Thyroid gland (tissue), 4 donors: Measurements from ENCODE around the gene SCARB1. TPM values are rescaled to one million over a fixed set of nuclear protein-coding genes. Genes with fewer than 3 reads are reported as not detected.

ENCODE experiments used
- DNase-seq, 2 donors: peaks; one replicate each; pipeline ENCODE4 v3.0.0-alpha.2; 2019
- H3K27ac ChIP-seq, 3 donors: fragments of 200-600 bp; sonication (generic); 1 replicate in 2 of 3; 2 replicates in 1 of 3; pipeline ENCODE4 v1.5.1; 2016 to 2019; ENCODE audit warnings: mild to moderate bottlenecking in 1 of 3, moderate library complexity in 1 of 3
- H3K27me3 ChIP-seq: fragments of 200-600 bp; sonication (generic); one replicate; pipeline ENCODE4 v1.5.1; 2019
- H3K36me3 ChIP-seq, 2 donors: fragments of 200-600 bp; sonication (generic); one replicate each; pipeline ENCODE4 v1.5.1; 2016 to 2019
- H3K4me1 ChIP-seq, 2 donors: fragments of 200-600 bp; sonication (generic); one replicate each; pipeline ENCODE4 v1.5.1; 2017 to 2019
- H3K4me3 ChIP-seq, 3 donors: fragments of 200-600 bp; sonication (generic); replicated peaks in 1 of 3; 1 replicate in 2 of 3; 2 replicates in 1 of 3; pipeline ENCODE4 v1.5.1; 2016; ENCODE audit warnings: mild to moderate bottlenecking in 1 of 3
- H3K9me3 ChIP-seq: fragments of 200-600 bp; sonication (generic); one replicate; pipeline ENCODE4 v1.5.1; 2017
- CTCF ChIP-seq, 6 experiments: fragments of 200-600 bp in 3 of 6; fragments of 450-650 bp in 3 of 6; sonication (generic) in 3 of 6; IDR thresholded peaks; one replicate each; pipeline ENCODE4 v1.5.1; 2016 to 2019; ENCODE audit warnings: antibody characterized with exemption in 6 of 6, mild to moderate bottlenecking in 2 of 6, inconsistent platforms in 1 of 6, moderate library complexity in 1 of 6
- POLR2A ChIP-seq, 2 donors: fragments of 450-650 bp; IDR thresholded peaks; one replicate each; pipeline ENCODE4 v1.6.1; 2017; ENCODE audit warnings: antibody characterized with exemption in 2 of 2, mild to moderate bottlenecking in 2 of 2, moderate library complexity in 1 of 2
- WGBS, 2 donors: methylation state at CpG; one replicate each; pipeline ENCODE4 v1.1.5; 2017; 5-methylcytosine and 5-hydroxymethylcytosine counted together
- intact Hi-C: fragments of 100-400 bp; cut with DNase I; formaldehyde crosslinking; loops from one replicate; pipeline ENCODE4 v1.15.1; 2023
- total RNA-seq, 4 donors: library from RNA; depleted of rRNA; stranded (reverse); fragments of >200 nt; gene quantifications; one replicate each; pipeline ENCODE4 v1.2.3, GENCODE V29; 2016

The SCARB1 gene
- total RNA-seq, 4 donors from 2014 or later: 10.9 to 16.0 (median 15.4) TPM

GRCh38 chr12:124752437-124753227 lies 111.0 kb downstream of the SCARB1 start:
- no peaks in the 10 kb centered on the region for H3K36me3 ChIP-seq
- 67 to 69% methylated on average over 10 of the region's 10 CpGs for WGBS, 2 donors
- H3K4me1 ChIP-seq: peaks cover 26 to 46% of the 10 kb centered on the region in 2 donors
- no peaks in the 10 kb centered on the region for H3K27me3 ChIP-seq
- DNase-seq: peak; percentile 91 to 92
- intact Hi-C loops: no loop called here
- no peaks in the 10 kb centered on the region for H3K9me3 ChIP-seq
- H3K4me3 ChIP-seq: no peak overlapping the region
- H3K27ac ChIP-seq: peak overlapping the region; percentile 51 to 86 (median 76)
- TF ChIP-seq POLR2A (IDR thresholded peaks at IDR 0.05): no peak
- TF ChIP-seq CTCF (IDR thresholded peaks at IDR 0.05): no peak

- Histone ChIP-seq H3K27ac (peak overlapping the region; percentile 51 to 76 (median 71)), H3K4me3 (no peak overlapping the region), H3K4me1 (peaks cover 30 to 54% of the 10 kb centered on the region in 2 donors), H3K36me3 (no peaks in the 10 kb centered on the region), H3K27me3 (no peaks in the 10 kb centered on the region), H3K9me3 (no peaks in the 10 kb centered on the region)
- 91 to 94% methylated on average over 13 to 14 of the region's 14 CpGs for WGBS, 2 donors
- TF ChIP-seq POLR2A (IDR thresholded peaks at IDR 0.05) (no peak), CTCF (IDR thresholded peaks at IDR 0.05) (no peak)
- intact Hi-C loops: no loop called here
- DNase-seq: no peak
Observed at GRCh38 chr12:124751654-124752355, 111.9 kb downstream of the SCARB1 start.

DNA sequence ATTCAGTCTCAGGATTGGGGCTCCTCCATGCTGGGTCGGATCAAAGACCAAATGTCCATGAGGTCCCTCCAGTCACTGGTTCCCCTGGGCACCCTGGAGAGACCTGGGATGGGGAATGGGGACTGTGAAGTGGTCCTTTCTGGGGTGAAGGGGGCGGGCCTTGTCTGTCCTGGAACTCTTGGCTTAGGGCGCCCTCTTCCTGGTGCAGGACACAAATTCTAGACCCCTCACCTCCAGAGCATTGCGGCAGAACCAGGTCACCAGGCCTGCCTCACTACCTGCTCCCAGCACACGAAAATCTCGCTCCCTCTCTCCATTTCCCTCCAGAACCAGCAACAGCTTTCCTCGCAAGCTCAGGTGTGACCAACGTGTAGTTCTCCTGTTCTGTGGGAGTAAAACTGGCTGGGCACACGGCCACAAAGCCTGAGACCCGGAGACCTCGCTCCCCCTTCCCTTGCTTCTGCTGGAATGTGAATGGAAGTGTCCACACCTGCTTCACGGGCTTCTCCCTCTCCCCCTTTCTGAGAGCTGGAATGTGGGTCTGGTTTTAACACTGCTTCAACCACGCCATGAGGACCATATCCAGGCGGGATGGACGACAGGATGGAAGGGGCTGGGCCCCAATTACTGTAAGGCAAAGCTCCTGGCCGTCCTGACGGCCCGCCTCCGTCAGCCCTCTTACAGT lies 112.7 kb downstream of the SCARB1 start:
- H3K36me3 ChIP-seq: no peaks in the 10 kb centered on the region
- intact Hi-C loops: no loop called here
- no peak overlapping the region for H3K4me3 ChIP-seq
- no peaks in the 10 kb centered on the region for H3K9me3 ChIP-seq
- WGBS, 2 donors: 58 to 65% methylated on average over 19 of the region's 19 CpGs
- TF ChIP-seq POLR2A (IDR thresholded peaks at IDR 0.05) (no peak), CTCF (IDR thresholded peaks at IDR 0.05) (no peak)
- no peaks in the 10 kb centered on the region for H3K27me3 ChIP-seq
- peaks cover 37 to 60% of the 10 kb centered on the region in 2 donors for H3K4me1 ChIP-seq
- H3K27ac ChIP-seq: peak overlapping the region; percentile 51 to 76 (median 71)
- peak; percentile 86 to 87 for DNase-seq

- H3K4me3 ChIP-seq: no peak overlapping the region
- intact Hi-C loops: no loop called here
- TF ChIP-seq POLR2A (IDR thresholded peaks at IDR 0.05): no peak
- no peak for TF ChIP-seq CTCF (IDR thresholded peaks at IDR 0.05)
- H3K27me3 ChIP-seq: no peaks in the 10 kb centered on the region
- no peaks in the 10 kb centered on the region for H3K36me3 ChIP-seq
- DNase-seq: peak in 1 of 2 donors; percentile 19
- H3K9me3 ChIP-seq: no peaks in the 10 kb centered on the region
- peaks cover 31 to 56% of the 10 kb centered on the region in 2 donors for H3K4me1 ChIP-seq
- 85 to 95% methylated on average over 10 of the region's 10 CpGs for WGBS, 2 donors
- H3K27ac ChIP-seq: peak overlapping the region in 2 of 3 donors; percentile 51 to 76
Observed at GRCh38 chr12:124750149-124750656, 113.5 kb downstream of the SCARB1 start.
